Immature natural killer cell (primary cell): ENCODE results near the gene RHOG. TPM values are rescaled to one million over a fixed set of nuclear protein-coding genes. Genes with fewer than 3 reads are reported as not detected.
A peak's percentile ranks its signal among the peaks of the same experiment; 100 is the strongest.
"Not testable (repeated sequence)": the region's sequence is repeated elsewhere in the genome, so short reads cannot be mapped to it uniquely, and the experiment has no call there.

Experiments
- DNase-seq, 3 donors: peaks; one replicate each; pipeline ENCODE4 v3.0.0; 2022; ENCODE audit warnings: mixed read lengths in 1 of 3
- H3K27ac Mint-ChIP-seq, 6 donors: one replicate each; pipeline ENCODE4 v1.8.0; 2020; ENCODE audit warnings: mixed read lengths in 6 of 6, mild to moderate bottlenecking in 5 of 6, inconsistent platforms in 4 of 6, moderate library complexity in 3 of 6
- H3K27me3 Mint-ChIP-seq, 3 donors: one replicate each; pipeline ENCODE4 v1.8.0; 2020 to 2021; ENCODE audit warnings: low read depth in 3 of 3, mild to moderate bottlenecking in 3 of 3, mixed read lengths in 3 of 3, moderate library complexity in 3 of 3, inconsistent platforms in 1 of 3
- H3K36me3 Mint-ChIP-seq, 3 donors: one replicate each; pipeline ENCODE4 v1.8.0; 2020; ENCODE audit warnings: mixed read lengths in 3 of 3, inconsistent platforms in 2 of 3, mild to moderate bottlenecking in 2 of 3
- H3K4me1 Mint-ChIP-seq, 2 donors: one replicate each; pipeline ENCODE4 v1.8.0; 2020; ENCODE audit warnings: inconsistent platforms in 2 of 2, mild to moderate bottlenecking in 2 of 2, mixed read lengths in 2 of 2, moderate library complexity in 1 of 2
- H3K4me3 Mint-ChIP-seq, 5 donors: one replicate each; pipeline ENCODE4 v1.8.0; 2020; ENCODE audit warnings: mild to moderate bottlenecking in 5 of 5, mixed read lengths in 5 of 5, inconsistent platforms in 3 of 5, moderate library complexity in 3 of 5
- H3K9me3 Mint-ChIP-seq, 6 donors: one replicate each; pipeline ENCODE4 v1.8.0; 2020; ENCODE audit warnings: mild to moderate bottlenecking in 6 of 6, mixed read lengths in 6 of 6, inconsistent platforms in 4 of 6, moderate library complexity in 3 of 6
- polyA plus RNA-seq, 3 donors: library from polyadenylated mRNA; unstranded; fragments of 300-500 nt; fragmentation: Illumina TruSeq; gene quantifications; one replicate each; pipeline ENCODE4 v1.2.3, GENCODE V29; 2021

Gene RHOG
- polyA plus RNA-seq, 3 donors from 2014 or later: 167 to 292 (median 199) TPM

GRCh38 chr11:3873712-3874349 lies 33.1 kb upstream of the RHOG start:
- Mint-ChIP-seq H3K4me3 (no peak overlapping the region), H3K27ac (peak overlapping the region in 5 of 6 donors; percentile 34 to 54 (median 46)), H3K27me3 (peaks cover 0 to 2% (median 0%) of the 10 kb centered on the region in 3 donors), H3K9me3 (no peaks in the 10 kb centered on the region), H3K36me3 (no peaks in the 10 kb centered on the region), H3K4me1 (peaks cover 88 to 91% of the 10 kb centered on the region in 2 donors)
- no peak for DNase-seq

GRCh38 chr11:3867209-3868091 lies 26.7 kb upstream of the RHOG start:
- Mint-ChIP-seq H3K9me3 (no peaks in the 10 kb centered on the region), H3K27me3 (peaks cover 0 to 2% (median 0%) of the 10 kb centered on the region in 3 donors), H3K4me1 (peaks cover 91 to 93% of the 10 kb centered on the region in 2 donors), H3K27ac (peak overlapping the region; percentile 88 to 97 (median 93)), H3K4me3 (peak overlapping the region; percentile 10 to 65 (median 41)), H3K36me3 (no peaks in the 10 kb centered on the region)
- no peak for DNase-seq

- H3K27ac Mint-ChIP-seq: peak overlapping the region; percentile 88 to 97 (median 93)
- no peaks in the 10 kb centered on the region for H3K9me3 Mint-ChIP-seq
- H3K4me3 Mint-ChIP-seq: peak overlapping the region; percentile 7 to 78 (median 26)
These were observed 26.1 kb upstream of the RHOG start for GRCh38 chr11:3866836-3867208.

GRCh38 chr11:3866206-3866605 lies 25.4 kb upstream of the RHOG start:
- peaks cover 92% of the 10 kb centered on the region in 2 donors for H3K4me1 Mint-ChIP-seq

More at GRCh38 chr11:3866836-3867208, 26.1 kb upstream of the RHOG start:
- Mint-ChIP-seq H3K36me3 (no peaks in the 10 kb centered on the region), H3K27me3 (peaks cover 0 to 2% (median 0%) of the 10 kb centered on the region in 3 donors), H3K4me1 (peaks cover 92% of the 10 kb centered on the region in 2 donors)
- DNase-seq: no peak

GRCh38 chr11:3865388-3866193 lies 24.8 kb upstream of the RHOG start:
- Mint-ChIP-seq H3K4me1 (peaks cover 93 to 94% of the 10 kb centered on the region in 2 donors), H3K27ac (peak overlapping the region; percentile 83 to 97 (median 92)), H3K36me3 (no peaks in the 10 kb centered on the region), H3K9me3 (no peaks in the 10 kb centered on the region), H3K27me3 (peaks cover 0 to 2% (median 0%) of the 10 kb centered on the region in 3 donors), H3K4me3 (peak overlapping the region; percentile 59 to 82 (median 72))
- no peak for DNase-seq

More at GRCh38 chr11:3866206-3866605, 25.4 kb upstream of the RHOG start:
- Mint-ChIP-seq H3K36me3 (no peaks in the 10 kb centered on the region), H3K27ac (peak overlapping the region; percentile 83 to 97 (median 92)), H3K4me3 (peak overlapping the region; percentile 59 to 82 (median 72)), H3K9me3 (no peaks in the 10 kb centered on the region), H3K27me3 (peaks cover 0 to 2% (median 0%) of the 10 kb centered on the region in 3 donors)
- DNase-seq: peak; percentile 57 to 66 (median 61)

GRCh38 chr11:3861683-3862082 lies 20.9 kb upstream of the RHOG start:
- peak overlapping the region; percentile 41 to 89 (median 84) for H3K27ac Mint-ChIP-seq
- H3K4me3 Mint-ChIP-seq: peak overlapping the region; percentile 45 to 98 (median 93)
- no peaks in the 10 kb centered on the region for H3K36me3 Mint-ChIP-seq
- no peaks in the 10 kb centered on the region for H3K9me3 Mint-ChIP-seq
- peaks cover 0 to 3% (median 2%) of the 10 kb centered on the region in 3 donors for H3K27me3 Mint-ChIP-seq
- peaks cover 95 to 97% of the 10 kb centered on the region in 2 donors for H3K4me1 Mint-ChIP-seq
- no peak for DNase-seq

- not testable (repeated sequence) for H3K27me3 Mint-ChIP-seq, H3K9me3 Mint-ChIP-seq, H3K36me3 Mint-ChIP-seq
- peak overlapping the region; percentile 41 to 89 (median 82) for H3K27ac Mint-ChIP-seq
- DNase-seq: peak in 2 of 3 donors; percentile 21 to 33
- H3K4me1 Mint-ChIP-seq: peaks cover 94 to 95% of the 10 kb centered on the region in 2 donors
- peak overlapping the region; percentile 93 to 98 (median 96) for H3K4me3 Mint-ChIP-seq
These were observed 20.2 kb upstream of the RHOG start for GRCh38 chr11:3860898-3861393.

GRCh38 chr11:3860375-3860774 lies 19.6 kb upstream of the RHOG start:
- Mint-ChIP-seq H3K27me3 (peaks cover 0 to 3% (median 3%) of the 10 kb centered on the region in 3 donors), H3K27ac (peak overlapping the region; percentile 41 to 89 (median 82)), H3K36me3 (no peaks in the 10 kb centered on the region), H3K4me1 (peaks cover 88 to 90% of the 10 kb centered on the region in 2 donors), H3K4me3 (peak overlapping the region; percentile 93 to 98 (median 96)), H3K9me3 (no peaks in the 10 kb centered on the region)
- no peak for DNase-seq

- DNase-seq: no peak
- H3K27ac Mint-ChIP-seq: peak overlapping the region; percentile 71 to 100 (median 78)
- no peaks in the 10 kb centered on the region for H3K9me3 Mint-ChIP-seq
- no peaks in the 10 kb centered on the region for H3K36me3 Mint-ChIP-seq
- peaks cover 5 to 12% (median 6%) of the 10 kb centered on the region in 3 donors for H3K27me3 Mint-ChIP-seq
- H3K4me3 Mint-ChIP-seq: peak overlapping the region; percentile 93 to 98 (median 96)
- H3K4me1 Mint-ChIP-seq: peaks cover 84 to 85% of the 10 kb centered on the region in 2 donors
These were observed 18.7 kb upstream of the RHOG start for GRCh38 chr11:3859373-3859881.

- peak overlapping the region; percentile 80 to 100 (median 85) for H3K27ac Mint-ChIP-seq
- H3K9me3 Mint-ChIP-seq: no peaks in the 10 kb centered on the region
- peak overlapping the region; percentile 93 to 98 (median 96) for H3K4me3 Mint-ChIP-seq
- no peaks in the 10 kb centered on the region for H3K36me3 Mint-ChIP-seq
- H3K4me1 Mint-ChIP-seq: peaks cover 86 to 88% of the 10 kb centered on the region in 2 donors
- H3K27me3 Mint-ChIP-seq: peaks cover 5 to 20% (median 13%) of the 10 kb centered on the region in 3 donors
- no peak for DNase-seq
These were observed 16.9 kb upstream of the RHOG start for GRCh38 chr11:3857628-3858027.

GRCh38 chr11:3856856-3857553 lies 16.2 kb upstream of the RHOG start:
- peak overlapping the region; percentile 81 to 100 (median 96) for H3K27ac Mint-ChIP-seq
- peaks cover 84 to 85% of the 10 kb centered on the region in 2 donors for H3K4me1 Mint-ChIP-seq
- H3K9me3 Mint-ChIP-seq: no peaks in the 10 kb centered on the region
- DNase-seq: no peak
- peaks cover 5 to 20% (median 13%) of the 10 kb centered on the region in 3 donors for H3K27me3 Mint-ChIP-seq
- no peaks in the 10 kb centered on the region for H3K36me3 Mint-ChIP-seq
- H3K4me3 Mint-ChIP-seq: peak overlapping the region; percentile 93 to 98 (median 96)

GRCh38 chr11:3855808-3856491 lies 15.2 kb upstream of the RHOG start:
- Mint-ChIP-seq H3K9me3 (no peaks in the 10 kb centered on the region), H3K36me3 (no peaks in the 10 kb centered on the region), H3K4me3 (peak overlapping the region; percentile 93 to 98 (median 96)), H3K4me1 (peaks cover 75% of the 10 kb centered on the region in 2 donors), H3K27ac (peak overlapping the region; percentile 88 to 100 (median 96)), H3K27me3 (peaks cover 7 to 20% (median 13%) of the 10 kb centered on the region in 3 donors)
- DNase-seq: peak; percentile 70 to 71 (median 70)
